ENCODE measurements around the gene MGMT. TPM values are rescaled to one million over a fixed set of nuclear protein-coding genes. Genes with fewer than 3 reads are reported as not detected.

MGMT gene
- total and polyA plus RNA-seq, 2 experiments from 2014 or later: 19.3 to 21.9 TPM

- TF ChIP-seq ZNF331 (CRISPR knock-in tag; IDR thresholded peaks at IDR 0.05; ENCODE audit: low read depth): no peak
- TF ChIP-seq JUNB (IDR thresholded peaks at IDR 0.05; ENCODE audit: unreplicated experiment): no peak
- TF ChIP-seq CREB1 (CRISPR knock-in tag; IDR thresholded peaks at IDR 0.05; ENCODE audit: low read depth): no peak
- no peak for TF ChIP-seq STAT1 (IDR thresholded peaks at IDR 0.05; ENCODE audit: unreplicated experiment)
- TF ChIP-seq ETS1 (IDR thresholded peaks at IDR 0.05): no peak
- no peak for TF ChIP-seq ZNF462 (CRISPR knock-in tag; IDR thresholded peaks at IDR 0.05)
Measured at GRCh38 chr10:129501652-129502436, 34.8 kb downstream of the MGMT start (continued).

DNA sequence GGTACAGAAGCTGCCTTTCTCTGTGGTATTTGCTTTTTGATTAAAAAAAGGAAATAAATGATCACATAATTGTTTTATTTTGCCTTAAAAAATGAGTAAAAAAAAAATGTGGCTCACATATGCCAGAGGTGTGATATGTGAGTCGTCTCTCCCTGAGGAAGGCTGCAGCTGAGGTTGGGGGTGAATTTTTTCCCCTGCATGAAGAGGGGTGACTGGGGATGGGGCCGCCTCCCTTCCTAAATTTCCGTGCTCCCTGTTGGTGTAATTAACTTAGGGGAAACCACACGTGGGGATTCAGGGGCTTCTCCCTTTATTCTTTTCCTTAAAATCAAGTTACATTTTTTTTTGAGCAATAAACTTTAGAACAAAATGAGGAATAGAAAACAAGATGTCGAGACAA lies 35.4 kb downstream of the MGMT start:
- Histone ChIP-seq H3K9me2 (ENCODE audit: insufficient read depth) (peaks cover 9% of the 10 kb centered on the region; the same call in 1 of the 2 replicates), H4K20me1 (replicated peaks; ENCODE audit: insufficient read depth) (no peaks in the 10 kb centered on the region), H3K79me2 (replicated peaks; ENCODE audit: insufficient read depth) (peaks cover 14% of the 10 kb centered on the region; the same call in 1 of the 2 replicates), H3K27me3 (ENCODE audit: insufficient read depth) (no peaks in the 10 kb centered on the region), H3F3A (replicated peaks; ENCODE audit: low read depth) (no peaks in the 10 kb centered on the region), H3K4me3 (no peak overlapping the region), H2AFZ (no peak overlapping the region), H3K4me2 (no peak overlapping the region), H3K36me3 (ENCODE audit: insufficient read depth) (no peaks in the 10 kb centered on the region; the same call in 1 of the 2 replicates), H3K4me1 (ENCODE audit: insufficient read depth) (no peaks in the 10 kb centered on the region), H3K27ac (ENCODE audit: low read depth) (no peak overlapping the region)
- no peak overlapping the region for H3K4me3 Mint-ChIP-seq
- peaks cover 4% of the 10 kb centered on the region for H3K4me1 Mint-ChIP-seq
- H3K27me3 Mint-ChIP-seq (ENCODE audit: insufficient read depth, low read depth, poor library complexity): peaks cover 7% of the 10 kb centered on the region
- ATAC-seq (no peak), DNase-seq (ENCODE audit: low spot score) (no peak)
- H3K36me3 Mint-ChIP-seq (ENCODE audit: low read depth): peaks cover 17% of the 10 kb centered on the region
- no peak overlapping the region for H3K27ac Mint-ChIP-seq
- H3K9me3 Mint-ChIP-seq: peaks cover 20% of the 10 kb centered on the region
- TF ChIP-seq ZNF331 (CRISPR knock-in tag; IDR thresholded peaks at IDR 0.05; ENCODE audit: low read depth) (no peak), ZNF114 (CRISPR knock-in tag; IDR thresholded peaks at IDR 0.05) (no peak), JUNB (IDR thresholded peaks at IDR 0.05; ENCODE audit: unreplicated experiment) (no peak), EZH2 (IDR thresholded peaks at IDR 0.05; ENCODE audit: low read depth, unreplicated experiment) (no peak), POLR2AphosphoS5 (IDR thresholded peaks at IDR 0.05; ENCODE audit: low read depth) (no peak), EZH2phosphoT487 (IDR thresholded peaks at IDR 0.05; ENCODE audit: unreplicated experiment) (no peak)
